Measurements from ENCODE around the gene GALNT10.

DNA sequence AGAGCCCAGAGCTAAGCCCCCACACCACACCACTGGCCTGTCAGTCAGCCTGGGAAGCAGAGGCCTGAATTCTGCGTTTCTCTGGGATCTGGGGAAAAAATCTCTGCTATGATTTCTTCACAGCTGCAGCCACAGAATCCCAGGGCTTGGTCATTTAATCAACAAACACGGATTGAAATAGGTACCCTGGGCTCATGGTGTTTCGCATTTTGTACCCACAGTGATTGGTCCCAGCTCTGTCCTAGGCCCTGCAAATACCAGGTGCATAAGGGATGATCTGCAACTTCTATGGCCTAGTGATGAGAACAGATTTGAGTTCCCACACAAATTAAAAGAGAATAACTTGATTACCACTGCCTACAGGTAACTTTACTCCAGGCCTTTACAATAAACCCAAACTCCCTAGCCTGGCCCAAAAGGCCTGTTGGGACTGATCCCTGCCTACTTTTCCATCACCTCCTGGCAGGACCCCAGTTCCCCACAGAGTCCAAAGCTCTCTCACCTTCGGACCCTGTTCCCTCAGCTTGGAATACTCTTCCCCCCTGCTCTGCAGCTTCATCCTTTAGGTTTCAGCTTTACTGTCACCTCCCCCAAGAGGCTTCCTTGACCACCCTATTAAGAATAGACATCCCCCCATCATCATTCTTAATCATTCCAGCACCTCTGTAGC is 240.6 kb downstream of the GALNT10 start:
- TF ChIP-seq, protein P1, sequence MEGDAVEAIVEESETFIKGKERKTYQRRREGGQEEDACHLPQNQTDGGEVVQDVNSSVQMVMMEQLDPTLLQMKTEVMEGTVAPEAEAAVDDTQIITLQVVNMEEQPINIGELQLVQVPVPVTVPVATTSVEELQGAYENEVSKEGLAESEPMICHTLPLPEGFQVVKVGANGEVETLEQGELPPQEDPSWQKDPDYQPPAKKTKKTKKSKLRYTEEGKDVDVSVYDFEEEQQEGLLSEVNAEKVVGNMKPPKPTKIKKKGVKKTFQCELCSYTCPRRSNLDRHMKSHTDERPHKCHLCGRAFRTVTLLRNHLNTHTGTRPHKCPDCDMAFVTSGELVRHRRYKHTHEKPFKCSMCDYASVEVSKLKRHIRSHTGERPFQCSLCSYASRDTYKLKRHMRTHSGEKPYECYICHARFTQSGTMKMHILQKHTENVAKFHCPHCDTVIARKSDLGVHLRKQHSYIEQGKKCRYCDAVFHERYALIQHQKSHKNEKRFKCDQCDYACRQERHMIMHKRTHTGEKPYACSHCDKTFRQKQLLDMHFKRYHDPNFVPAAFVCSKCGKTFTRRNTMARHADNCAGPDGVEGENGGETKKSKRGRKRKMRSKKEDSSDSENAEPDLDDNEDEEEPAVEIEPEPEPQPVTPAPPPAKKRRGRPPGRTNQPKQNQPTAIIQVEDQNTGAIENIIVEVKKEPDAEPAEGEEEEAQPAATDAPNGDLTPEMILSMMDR (IDR thresholded peaks at IDR 0.05): no peak
- no peak for TF ChIP-seq ZFX (IDR thresholded peaks at IDR 0.05; ENCODE audit: borderline replicate concordance)
